GM18507 (cell line): ENCODE measurements around the gene EHBP1.

Experiments used
- DNase-seq: peaks from one replicate; pipeline ENCODE4 v3.0.0; 2011; ENCODE audit warnings: low read depth; ENCODE audit not compliant: insufficient read length; ENCODE audit errors: extremely low spot score
- FAIRE-seq: peaks from 2 replicates; lab custom pipeline; 2011; peaks lifted over from hg19 to GRCh38; lab: Jason Lieb, UNC

The EHBP1 gene

GRCh38 chr2:62705007-62705829 lies at the start of gene EHBP1:
Gene EHBP1, plus strand, starts transcription at chr2:62705713. Its CDS starts 1,479 bp downstream, at chr2:62707192.
- DNase-seq = peak; percentile 97
- FAIRE-seq = peak; percentile 98

- DNase-seq = no peak
- peak; percentile 75 for FAIRE-seq
Measured at GRCh38 chr2:62657783-62658182, 47.7 kb upstream of the EHBP1 start.

- no peak for DNase-seq
- FAIRE-seq = no peak
Measured at GRCh38 chr2:62658891-62659290, 46.6 kb upstream of the EHBP1 start.

GRCh38 chr2:62660087-62660486 lies 45.4 kb upstream of the EHBP1 start:
- DNase-seq (peak; percentile 3), FAIRE-seq (peak; percentile 88)

- no peak for FAIRE-seq
- DNase-seq = no peak
Measured at GRCh38 chr2:62660582-62661262, 44.8 kb upstream of the EHBP1 start.

- FAIRE-seq (no peak), DNase-seq (no peak)
Measured at GRCh38 chr2:62661263-62661635, 44.3 kb upstream of the EHBP1 start.

- no peak for FAIRE-seq
- DNase-seq = no peak
Measured at GRCh38 chr2:62662131-62662530, 43.4 kb upstream of the EHBP1 start.

GRCh38 chr2:62662554-62662953 lies 43.0 kb upstream of the EHBP1 start:
- FAIRE-seq = no peak
- DNase-seq = no peak

- DNase-seq = no peak
- no peak for FAIRE-seq
Measured at GRCh38 chr2:62663411-62663810, 42.1 kb upstream of the EHBP1 start.

- FAIRE-seq = no peak
- no peak for DNase-seq
Measured at GRCh38 chr2:62663920-62664795, 41.4 kb upstream of the EHBP1 start.

- DNase-seq = no peak
- no peak for FAIRE-seq
Measured at GRCh38 chr2:62665446-62665845, 40.1 kb upstream of the EHBP1 start.

GRCh38 chr2:62669180-62669579 lies 36.3 kb upstream of the EHBP1 start:
- DNase-seq (no peak), FAIRE-seq (no peak)

- FAIRE-seq = no peak
- DNase-seq = no peak
Measured at GRCh38 chr2:62672601-62673000, 32.9 kb upstream of the EHBP1 start.

- DNase-seq (no peak), FAIRE-seq (no peak)
Measured at GRCh38 chr2:62675062-62675461, 30.5 kb upstream of the EHBP1 start.

GRCh38 chr2:62685256-62685655 lies 20.3 kb upstream of the EHBP1 start:
- no peak for DNase-seq
- no peak for FAIRE-seq

GRCh38 chr2:62686012-62686685 lies 19.4 kb upstream of the EHBP1 start:
- no peak for DNase-seq
- no peak for FAIRE-seq

- no peak for FAIRE-seq
- DNase-seq = no peak
Measured at GRCh38 chr2:62687636-62688035, 17.9 kb upstream of the EHBP1 start.

- DNase-seq = no peak
- FAIRE-seq = no peak
Measured at GRCh38 chr2:62688771-62689170, 16.7 kb upstream of the EHBP1 start.

GRCh38 chr2:62691186-62691585 lies 14.3 kb upstream of the EHBP1 start:
- DNase-seq (no peak), FAIRE-seq (no peak)

- no peak for DNase-seq
- no peak for FAIRE-seq
Measured at GRCh38 chr2:62692225-62692624, 13.3 kb upstream of the EHBP1 start.
